AG04449 (cell line): ENCODE results near the gene ECHDC1.
"Not testable (repeated sequence)": the region's sequence is repeated elsewhere in the genome, so short reads cannot be mapped to it uniquely, and the experiment has no call there.

Experiments
- CTCF ChIA-PET: fragments of 350-600 bp; formaldehyde crosslinking; extraction: SDS; loops from one replicate; lab custom pipeline; 2021; ENCODE audit warnings: antibody characterized with exemption; lab: Yijun Ruan, JAX
- POLR2A ChIA-PET: fragments of 400-600, 350-600 bp; formaldehyde crosslinking; extraction: SDS; loops from one replicate; lab custom pipeline; 2020; ENCODE audit warnings: antibody characterized with exemption, inconsistent platforms; lab: Yijun Ruan, JAX
- DNase-seq: peaks from one replicate; pipeline ENCODE4 v3.0.0-alpha.2; 2010; ENCODE audit warnings: low read depth, low spot score
- H3K4me3 ChIP-seq: 2 replicates; pipeline ENCODE4 v1.5.1; 2011; ENCODE audit warnings: low read depth, mild to moderate bottlenecking, control low read depth, low read length
- TF ChIP-seq, protein P1 (sequence below): IDR thresholded peaks from one replicate; pipeline ENCODE4 v1.5.1; 2011; ENCODE audit warnings: mild to moderate bottlenecking, moderate library complexity, low read length, control low read depth, inconsistent platforms; ENCODE audit not compliant: insufficient read depth; ENCODE audit errors: missing control alignments

Gene ECHDC1

DNA sequence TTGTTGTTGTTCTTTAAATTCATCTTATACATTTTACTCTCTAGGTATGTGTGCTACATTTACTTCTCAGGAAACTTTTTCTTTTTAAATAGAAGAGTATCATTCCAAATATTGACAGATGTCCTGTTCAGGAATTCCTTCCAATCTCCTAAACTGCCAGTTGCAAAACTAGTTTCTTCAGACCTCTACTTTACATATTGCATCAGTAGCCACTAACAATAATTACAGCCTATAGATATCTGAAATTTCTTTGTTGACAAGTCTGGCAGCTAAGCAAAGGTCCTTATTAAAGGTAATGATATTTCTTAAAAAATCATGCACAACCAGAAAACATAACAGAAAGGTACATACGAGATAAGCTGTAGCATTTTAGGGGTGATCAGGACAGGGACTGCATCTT, 4.5 kb downstream of the ECHDC1 start:
- POLR2A ChIA-PET, result no interaction called here
- TF ChIP-seq, protein P1, sequence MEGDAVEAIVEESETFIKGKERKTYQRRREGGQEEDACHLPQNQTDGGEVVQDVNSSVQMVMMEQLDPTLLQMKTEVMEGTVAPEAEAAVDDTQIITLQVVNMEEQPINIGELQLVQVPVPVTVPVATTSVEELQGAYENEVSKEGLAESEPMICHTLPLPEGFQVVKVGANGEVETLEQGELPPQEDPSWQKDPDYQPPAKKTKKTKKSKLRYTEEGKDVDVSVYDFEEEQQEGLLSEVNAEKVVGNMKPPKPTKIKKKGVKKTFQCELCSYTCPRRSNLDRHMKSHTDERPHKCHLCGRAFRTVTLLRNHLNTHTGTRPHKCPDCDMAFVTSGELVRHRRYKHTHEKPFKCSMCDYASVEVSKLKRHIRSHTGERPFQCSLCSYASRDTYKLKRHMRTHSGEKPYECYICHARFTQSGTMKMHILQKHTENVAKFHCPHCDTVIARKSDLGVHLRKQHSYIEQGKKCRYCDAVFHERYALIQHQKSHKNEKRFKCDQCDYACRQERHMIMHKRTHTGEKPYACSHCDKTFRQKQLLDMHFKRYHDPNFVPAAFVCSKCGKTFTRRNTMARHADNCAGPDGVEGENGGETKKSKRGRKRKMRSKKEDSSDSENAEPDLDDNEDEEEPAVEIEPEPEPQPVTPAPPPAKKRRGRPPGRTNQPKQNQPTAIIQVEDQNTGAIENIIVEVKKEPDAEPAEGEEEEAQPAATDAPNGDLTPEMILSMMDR, result no peak

DNA sequence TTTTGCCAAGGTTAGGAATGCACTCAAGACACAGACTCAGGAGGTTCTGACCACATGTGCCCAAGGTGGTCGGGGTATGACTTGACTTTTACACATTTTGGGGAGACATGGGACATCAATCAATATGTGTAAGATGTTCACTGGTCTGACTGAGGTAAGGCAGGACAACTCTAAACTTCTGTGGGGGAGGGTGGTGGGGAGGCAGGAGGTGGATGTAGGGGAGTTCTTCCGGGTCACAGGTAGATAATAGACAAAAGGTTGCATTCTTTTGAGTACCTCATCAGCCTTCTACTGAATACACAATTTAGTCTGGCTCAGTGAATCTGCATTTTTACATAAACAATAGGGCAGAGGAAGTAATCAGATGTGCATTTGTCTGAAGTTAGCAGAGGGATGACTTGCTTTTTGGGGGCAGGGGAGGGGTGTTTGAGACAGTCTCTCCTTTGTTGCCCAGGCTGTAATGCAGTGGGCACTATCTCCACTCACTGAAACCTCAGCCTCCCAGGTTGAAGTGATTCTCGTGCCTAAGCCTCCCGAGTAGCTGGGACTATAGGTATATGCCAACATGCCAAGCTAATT, 10.9 kb downstream of the ECHDC1 start:
- CTCF ChIA-PET, result interaction anchor here (0.9 to 3.7 kb wide), 7 partner anchors 8 to 184 kb away, joined by 3 to 14 read pairs (median 4); no protein-coding TSS in a partner anchor
- no peak for DNase-seq
- TF ChIP-seq, protein P1, result no peak
- POLR2A ChIA-PET, result interaction anchor here (0.7 kb wide), 1 partner anchor 10 kb away, joined by 4 read pairs; no protein-coding TSS in a partner anchor
- H3K4me3 ChIP-seq, result no peak overlapping the region

More for the DNA sequence above, 4.5 kb downstream of the ECHDC1 start:
- H3K4me3 ChIP-seq, result no peak overlapping the region
- CTCF ChIA-PET, result interaction anchor here (0.9 to 1.6 kb wide), 3 partner anchors 40 to 200 kb away, joined by 3 to 7 read pairs (median 4); no protein-coding TSS in a partner anchor
- DNase-seq, result no peak

DNA sequence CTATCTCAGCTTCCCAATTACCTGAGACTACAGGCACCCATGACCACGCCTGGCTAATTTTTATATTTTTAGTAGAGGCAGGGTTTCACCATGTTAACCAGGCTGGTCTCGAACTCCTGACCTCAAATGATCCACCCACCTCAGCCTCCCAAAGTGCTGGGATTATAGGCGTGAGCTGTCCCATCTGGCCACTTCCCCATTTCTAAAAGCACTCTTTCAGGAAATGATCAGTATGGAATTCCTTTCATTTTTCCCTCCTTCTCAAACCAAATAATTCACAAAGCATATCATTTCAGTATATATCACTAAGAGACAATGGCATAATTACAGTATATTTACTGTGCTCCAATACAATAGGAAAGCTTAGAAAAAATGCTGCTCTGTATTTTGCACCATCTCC, 12.2 kb downstream of the ECHDC1 start:
- CTCF ChIA-PET, result interaction anchor here (0.9 to 3.7 kb wide), 4 partner anchors 29 to 185 kb away, joined by 3 to 14 read pairs (median 4); no protein-coding TSS in a partner anchor
- H3K4me3 ChIP-seq, DNase-seq, POLR2A ChIA-PET: not testable (repeated sequence)

DNA sequence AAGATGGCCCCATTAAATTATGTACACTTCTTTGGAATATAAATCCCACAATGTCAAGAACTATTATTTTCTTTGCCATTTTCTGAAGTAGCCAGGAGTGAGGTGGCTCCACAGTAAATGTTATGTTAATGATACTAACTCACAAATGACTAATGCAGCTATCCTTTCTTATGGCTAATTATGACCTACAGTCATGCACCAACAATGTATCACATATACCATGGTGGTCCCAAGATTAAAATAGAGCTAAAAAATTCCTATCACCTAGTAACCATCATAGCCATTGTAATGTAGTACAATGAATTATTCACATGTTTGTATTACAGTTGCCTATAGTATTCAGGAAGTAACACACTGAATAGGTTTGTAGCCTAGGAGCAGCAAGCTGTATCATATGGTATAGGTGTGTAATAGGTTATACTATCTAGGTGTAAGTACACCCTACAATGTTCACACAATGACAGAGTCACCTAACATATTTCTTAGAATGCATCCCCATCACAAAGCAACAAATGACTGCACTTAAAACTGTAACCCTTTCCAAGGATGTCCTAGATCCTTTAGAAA, 15.3 kb downstream of the ECHDC1 start:
- DNase-seq, result no peak
- CTCF ChIA-PET, result interaction anchor here (1.0 to 1.7 kb wide), 5 partner anchors 12 to 219 kb away, joined by 3 to 6 read pairs (median 4); no protein-coding TSS in a partner anchor
- H3K4me3 ChIP-seq, result no peak overlapping the region
- POLR2A ChIA-PET, result interaction anchor here (1.5 kb wide), 1 partner anchor 16 kb away, joined by 3 read pairs; no protein-coding TSS in a partner anchor
- TF ChIP-seq, protein P1, result no peak

DNA sequence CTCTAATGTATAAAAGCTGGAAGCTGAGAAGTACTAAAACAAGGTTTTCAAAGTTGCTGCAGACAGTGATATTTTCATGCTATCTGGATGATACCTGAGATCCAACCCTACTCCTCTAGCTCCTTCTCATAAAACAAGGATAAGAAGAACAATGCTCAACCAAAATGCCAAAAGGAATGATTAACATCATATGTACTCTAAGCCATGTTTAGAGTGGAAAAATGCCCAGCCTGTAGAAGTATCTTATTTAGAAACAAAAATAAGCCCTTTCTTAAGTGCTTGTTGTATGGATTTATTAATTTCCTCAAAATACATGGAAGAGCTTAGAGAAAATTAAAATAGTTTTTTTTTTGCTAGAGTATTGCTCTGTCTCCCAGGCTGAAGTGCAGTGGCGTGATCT, 23.7 kb downstream of the ECHDC1 start:
- no peak for DNase-seq
- no peak overlapping the region for H3K4me3 ChIP-seq
- TF ChIP-seq, protein P1, result no peak
- POLR2A ChIA-PET, result interaction anchor here (0.6 kb wide), 1 partner anchor 14 kb away, joined by 5 read pairs; no protein-coding TSS in a partner anchor
- CTCF ChIA-PET, result interaction anchor here (1.0 to 4.3 kb wide), 8 partner anchors 15 to 219 kb away, joined by 3 to 15 read pairs (median 4); no protein-coding TSS in a partner anchor

DNA sequence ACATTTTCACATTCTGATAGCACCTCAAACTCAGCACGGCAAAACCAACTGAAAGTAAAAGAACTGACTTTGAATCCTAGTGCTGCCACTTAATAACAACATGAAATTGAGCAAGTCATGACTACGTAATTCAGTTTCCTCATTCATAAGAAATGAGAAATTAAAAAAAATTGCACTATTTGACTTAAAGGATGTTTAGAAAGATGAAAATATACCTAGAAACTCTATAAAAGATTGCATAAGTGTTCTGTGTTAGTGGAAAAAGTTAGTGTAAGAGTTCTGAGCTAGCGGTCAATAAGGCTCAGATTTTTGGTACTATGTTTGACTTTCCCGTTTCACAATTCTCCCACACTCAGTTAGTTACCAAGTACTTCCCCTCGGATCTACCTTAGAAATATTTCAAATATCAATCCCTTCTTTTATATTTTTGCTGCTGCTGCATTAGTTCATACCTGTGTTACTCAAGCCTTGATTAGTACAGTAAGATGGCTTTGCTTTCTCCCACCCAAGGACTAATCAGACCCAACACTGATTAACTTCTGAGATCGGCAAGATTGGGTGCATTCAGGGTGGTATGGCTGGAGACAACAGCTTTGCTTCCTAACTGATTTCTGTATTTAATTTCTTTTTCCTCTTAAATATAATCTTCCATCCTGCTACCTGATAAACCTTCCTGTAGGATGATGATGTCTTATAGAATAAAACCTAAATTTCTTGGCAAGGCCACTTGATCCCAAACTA, 25.9 kb downstream of the ECHDC1 start:
- POLR2A ChIA-PET, result no interaction called here
- CTCF ChIA-PET, result interaction anchor here (1.5 to 5.6 kb wide), 3 partner anchors 13 to 199 kb away, joined by 4 to 34 read pairs (median 7); no protein-coding TSS in a partner anchor
- TF ChIP-seq, protein P1, result no peak
- DNase-seq, result no peak
- H3K4me3 ChIP-seq, result no peak overlapping the region
